Fibroblast of the aortic adventitia (primary cell): ENCODE data around the gene SLAMF6. TPM values are rescaled to one million over a fixed set of nuclear protein-coding genes. Genes with fewer than 3 reads are reported as not detected.
A peak's percentile ranks its signal among the peaks of the same experiment; 100 is the strongest.
"Not testable (repeated sequence)": the region's sequence is repeated elsewhere in the genome, so short reads cannot be mapped to it uniquely, and the experiment has no call there.

Source experiments
- DNase-seq: peaks from one replicate; pipeline ENCODE4 v3.0.0-alpha.2; 2010; ENCODE audit warnings: low read depth
- H3K4me3 ChIP-seq: 2 replicates; pipeline ENCODE4 v1.5.1; 2011; ENCODE audit warnings: low read depth, mild to moderate bottlenecking, control low read depth, low read length, moderate library complexity
- CTCF ChIP-seq: IDR thresholded peaks from 2 replicates; pipeline ENCODE4 v1.5.1; 2011; ENCODE audit warnings: mild to moderate bottlenecking, low read length, control low read depth, inconsistent platforms; ENCODE audit not compliant: insufficient read depth
- total RNA-seq: library from RNA; depleted of rRNA; stranded (reverse); fragments of >200 nt; gene quantifications from 2 replicates; pipeline ENCODE4 v1.2.3, GENCODE V29; 2012; ENCODE audit warnings: low replicate concordance

The SLAMF6 gene
- total RNA-seq, 1 donor: not detected

GRCh38 chr1:160499631-160500030, 23.4 kb downstream of the SLAMF6 start:
- no peak overlapping the region for H3K4me3 ChIP-seq
- no peak for TF ChIP-seq CTCF
- DNase-seq: no peak

GRCh38 chr1:160498301-160499065, 24.6 kb downstream of the SLAMF6 start:
- DNase-seq, H3K4me3 ChIP-seq: not testable (repeated sequence)

- no peak for DNase-seq
- no peak for TF ChIP-seq CTCF
- H3K4me3 ChIP-seq: no peak overlapping the region
Observed at GRCh38 chr1:160496334-160496733, 26.7 kb downstream of the SLAMF6 start.

GRCh38 chr1:160494620-160495019, 28.4 kb downstream of the SLAMF6 start:
- DNase-seq: no peak
- TF ChIP-seq CTCF: peak; percentile 11
- no peak overlapping the region for H3K4me3 ChIP-seq

GRCh38 chr1:160492617-160493016, 30.4 kb downstream of the SLAMF6 start:
- no peak for DNase-seq
- H3K4me3 ChIP-seq: no peak overlapping the region
- no peak for TF ChIP-seq CTCF

GRCh38 chr1:160491981-160492380, 31.1 kb downstream of the SLAMF6 start:
- DNase-seq: no peak
- no peak overlapping the region for H3K4me3 ChIP-seq
- no peak for TF ChIP-seq CTCF

- DNase-seq: no peak
- no peak for TF ChIP-seq CTCF
- H3K4me3 ChIP-seq: no peak overlapping the region
Observed at GRCh38 chr1:160491017-160491416, 32.0 kb downstream of the SLAMF6 start.
